Breast epithelium (tissue), 3 donors: ENCODE measurements around the gene AHSG.

ENCODE experiments used
- CTCF ChIP-seq, 3 donors: fragments of 450-650 bp; IDR thresholded peaks; one replicate each; pipeline ENCODE4 v1.5.1; 2016 to 2017; ENCODE audit warnings: antibody characterized with exemption in 3 of 3, mild to moderate bottlenecking in 3 of 3, moderate library complexity in 3 of 3
- POLR2A ChIP-seq: fragments of 450-650 bp; IDR thresholded peaks from one replicate; pipeline ENCODE4 v1.6.1; 2016; ENCODE audit warnings: antibody characterized with exemption, mild to moderate bottlenecking, moderate library complexity
- POLR2AphosphoS5 ChIP-seq, 3 donors: sonication (generic); formaldehyde crosslinking; IDR thresholded peaks; one replicate each; pipeline ENCODE4 v1.6.1; 2017; ENCODE audit warnings: antibody characterized with exemption in 3 of 3

GRCh38 chr3:186570941-186571643 lies 41.8 kb upstream of the AHSG start:
- TF ChIP-seq POLR2A (no peak), POLR2AphosphoS5 (IDR thresholded peaks at IDR 0.05) (no peak), CTCF (IDR thresholded peaks at IDR 0.05) (no peak)
